Measurements from ENCODE around the gene RAD51.
A peak's percentile ranks its signal among the peaks of the same experiment; 100 is the strongest.

- TF ChIP-seq CTCF (IDR thresholded peaks at IDR 0.05) (no peak), POLR2A (IDR thresholded peaks at IDR 0.05) (peak in 3 of 4 donors; percentile 28 to 82 (median 70))
Observed at GRCh38 chr15:40694688-40695468, at the start of gene RAD51.

Measured in upper lobe of left lung (tissue), 4 donors.